ENCODE data around the gene DACH1.

The DACH1 gene

DNA sequence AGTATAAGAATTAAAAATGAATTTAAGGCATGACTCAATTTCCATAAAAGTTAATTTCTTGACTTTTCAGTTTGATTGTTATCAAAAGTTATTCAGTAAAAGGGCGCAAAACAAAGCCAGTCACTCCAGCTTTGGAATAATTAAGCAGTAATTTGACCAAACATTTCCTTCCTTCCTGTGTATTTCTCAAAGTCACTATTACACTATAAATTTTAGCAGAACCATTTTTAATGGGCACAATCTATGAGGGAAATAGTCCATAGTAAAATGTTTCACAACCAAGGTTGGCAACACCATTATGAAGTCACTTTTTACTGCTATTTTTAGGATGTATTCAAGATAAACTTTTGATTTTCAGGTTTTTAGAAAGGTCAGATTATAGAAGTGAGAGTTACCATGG lies 91.0 kb downstream of the DACH1 start:
- TF ChIP-seq, protein P1, sequence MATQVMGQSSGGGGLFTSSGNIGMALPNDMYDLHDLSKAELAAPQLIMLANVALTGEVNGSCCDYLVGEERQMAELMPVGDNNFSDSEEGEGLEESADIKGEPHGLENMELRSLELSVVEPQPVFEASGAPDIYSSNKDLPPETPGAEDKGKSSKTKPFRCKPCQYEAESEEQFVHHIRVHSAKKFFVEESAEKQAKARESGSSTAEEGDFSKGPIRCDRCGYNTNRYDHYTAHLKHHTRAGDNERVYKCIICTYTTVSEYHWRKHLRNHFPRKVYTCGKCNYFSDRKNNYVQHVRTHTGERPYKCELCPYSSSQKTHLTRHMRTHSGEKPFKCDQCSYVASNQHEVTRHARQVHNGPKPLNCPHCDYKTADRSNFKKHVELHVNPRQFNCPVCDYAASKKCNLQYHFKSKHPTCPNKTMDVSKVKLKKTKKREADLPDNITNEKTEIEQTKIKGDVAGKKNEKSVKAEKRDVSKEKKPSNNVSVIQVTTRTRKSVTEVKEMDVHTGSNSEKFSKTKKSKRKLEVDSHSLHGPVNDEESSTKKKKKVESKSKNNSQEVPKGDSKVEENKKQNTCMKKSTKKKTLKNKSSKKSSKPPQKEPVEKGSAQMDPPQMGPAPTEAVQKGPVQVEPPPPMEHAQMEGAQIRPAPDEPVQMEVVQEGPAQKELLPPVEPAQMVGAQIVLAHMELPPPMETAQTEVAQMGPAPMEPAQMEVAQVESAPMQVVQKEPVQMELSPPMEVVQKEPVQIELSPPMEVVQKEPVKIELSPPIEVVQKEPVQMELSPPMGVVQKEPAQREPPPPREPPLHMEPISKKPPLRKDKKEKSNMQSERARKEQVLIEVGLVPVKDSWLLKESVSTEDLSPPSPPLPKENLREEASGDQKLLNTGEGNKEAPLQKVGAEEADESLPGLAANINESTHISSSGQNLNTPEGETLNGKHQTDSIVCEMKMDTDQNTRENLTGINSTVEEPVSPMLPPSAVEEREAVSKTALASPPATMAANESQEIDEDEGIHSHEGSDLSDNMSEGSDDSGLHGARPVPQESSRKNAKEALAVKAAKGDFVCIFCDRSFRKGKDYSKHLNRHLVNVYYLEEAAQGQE (IDR thresholded peaks at IDR 0.05; ENCODE audit: insufficient replicate concordance, low read depth): no peak
- TF ChIP-seq POLR2AphosphoS5 (IDR thresholded peaks at IDR 0.05; ENCODE audit: low read depth) (no peak), GABPA (IDR thresholded peaks at IDR 0.05; ENCODE audit: low read depth) (no peak), SPI1 (IDR thresholded peaks at IDR 0.05; ENCODE audit: borderline replicate concordance, low read depth) (no peak), CTCF (IDR thresholded peaks at IDR 0.05; ENCODE audit: insufficient read depth, low read length) (no peak)

DNA sequence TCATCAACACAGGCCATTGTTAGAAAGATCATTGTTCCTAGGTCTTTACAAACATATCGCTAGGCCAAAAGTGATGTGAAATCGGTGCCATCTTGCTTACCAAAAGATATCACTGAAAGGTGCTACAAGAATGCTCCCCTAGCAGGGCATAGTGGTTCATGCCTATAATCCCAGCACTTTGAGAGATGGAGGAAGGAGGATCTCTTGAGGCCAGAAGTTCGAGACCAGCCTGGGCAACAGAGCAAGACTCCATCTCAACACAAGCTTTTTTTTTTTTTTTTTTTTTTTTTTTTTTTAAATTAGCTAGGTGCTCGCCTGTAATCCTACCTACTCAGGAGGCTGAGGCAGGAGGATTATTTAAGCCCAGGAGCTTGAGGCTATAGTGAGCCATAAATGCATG lies 92.1 kb downstream of the DACH1 start:
- no peak overlapping the region for H3K27ac ChIP-seq (replicated peaks)
- no peak overlapping the region for H3K4me3 ChIP-seq (replicated peaks; ENCODE audit: insufficient read depth, low read length)
- DNase-seq (ENCODE audit: low read depth in 1 of 2, low spot score in 1 of 2): no peak
- H3K27me3 ChIP-seq (ENCODE audit: insufficient read depth, poor library complexity, severe bottlenecking): no peaks in the 10 kb centered on the region
- TF ChIP-seq POLR2AphosphoS5 (IDR thresholded peaks at IDR 0.05; ENCODE audit: low read depth) (no peak), GABPA (IDR thresholded peaks at IDR 0.05; ENCODE audit: low read depth) (no peak), CTCF (IDR thresholded peaks at IDR 0.05; ENCODE audit: insufficient read depth, low read length) (no peak), SPI1 (IDR thresholded peaks at IDR 0.05; ENCODE audit: borderline replicate concordance, low read depth) (no peak)
- TF ChIP-seq, protein P1 (IDR thresholded peaks at IDR 0.05; ENCODE audit: insufficient replicate concordance, low read depth): no peak

More for the DNA sequence above, 91.0 kb downstream of the DACH1 start:
- H3K27ac ChIP-seq (replicated peaks): no peak overlapping the region
- DNase-seq (ENCODE audit: low read depth in 1 of 2, low spot score in 1 of 2): no peak
- H3K4me3 ChIP-seq (replicated peaks; ENCODE audit: insufficient read depth, low read length): no peak overlapping the region
- H3K27me3 ChIP-seq (ENCODE audit: insufficient read depth, poor library complexity, severe bottlenecking): no peaks in the 10 kb centered on the region

DNA sequence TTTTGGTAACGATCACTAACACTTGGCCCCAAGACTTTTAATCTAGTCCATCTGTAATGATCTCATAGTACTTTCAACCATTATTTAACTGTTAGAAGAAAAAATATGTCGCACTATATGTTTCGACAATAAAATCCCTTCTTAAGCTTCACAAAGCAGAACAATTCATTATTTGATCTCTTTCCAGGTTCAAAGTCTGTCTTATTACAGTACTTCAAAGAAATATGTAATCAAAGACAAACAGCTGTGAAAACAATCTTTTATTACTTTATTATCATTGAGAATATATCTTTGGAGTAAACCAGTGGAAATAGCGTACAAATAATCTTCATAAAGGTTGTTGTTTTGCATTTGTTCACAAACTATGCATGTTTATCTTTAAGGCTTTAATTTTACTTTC lies 93.5 kb downstream of the DACH1 start:
- no peak overlapping the region for H3K4me3 ChIP-seq (replicated peaks; ENCODE audit: insufficient read depth, low read length)
- no peak overlapping the region for H3K27ac ChIP-seq (replicated peaks)
- H3K27me3 ChIP-seq (ENCODE audit: insufficient read depth, poor library complexity, severe bottlenecking): no peaks in the 10 kb centered on the region
- DNase-seq (ENCODE audit: low read depth in 1 of 2, low spot score in 1 of 2): no peak
- TF ChIP-seq CTCF (IDR thresholded peaks at IDR 0.05; ENCODE audit: insufficient read depth, low read length): no peak
- TF ChIP-seq, protein P1 (IDR thresholded peaks at IDR 0.05; ENCODE audit: insufficient replicate concordance, low read depth): no peak
- no peak for TF ChIP-seq GABPA (IDR thresholded peaks at IDR 0.05; ENCODE audit: low read depth)
- TF ChIP-seq SPI1 (IDR thresholded peaks at IDR 0.05; ENCODE audit: borderline replicate concordance, low read depth): no peak
- no peak for TF ChIP-seq POLR2AphosphoS5 (IDR thresholded peaks at IDR 0.05; ENCODE audit: low read depth)
